Neutrophil (primary cell): Measurements from ENCODE around the gene RAB1A.
"Not testable (repeated sequence)": the region's sequence is repeated elsewhere in the genome, so short reads cannot be mapped to it uniquely, and the experiment has no call there.

ENCODE experiments used
- H3K27ac ChIP-seq: fragments of 200-600 bp; sonication (generic); 2 replicates; pipeline ENCODE4 v1.5.1; 2016; ENCODE audit warnings: mild to moderate bottlenecking, moderate library complexity
- H3K27me3 ChIP-seq: fragments of 200-600 bp; sonication (generic); 2 replicates; pipeline ENCODE4 v1.6.0; 2016; ENCODE audit warnings: mild to moderate bottlenecking
- H3K36me3 ChIP-seq: fragments of 200-600 bp; sonication (generic); 2 replicates; pipeline ENCODE4 v1.5.1; 2017
- H3K4me1 ChIP-seq, 2 experiments: fragments of 200-600 bp in 1 of 2; sonication (generic) in 1 of 2; 1 replicate in 1 of 2; 2 replicates in 1 of 2; pipeline versions ENCODE4 v1.5.1 to v1.6.1; 2013 to 2016; ENCODE audit warnings: low read depth in 1 of 2, low read length in 1 of 2, mild to moderate bottlenecking in 1 of 2, moderate library complexity in 1 of 2; ENCODE audit not compliant: control insufficient read depth in 1 of 2, insufficient read depth in 1 of 2
- H3K4me3 ChIP-seq, 2 experiments: fragments of 200-600 bp in 1 of 2; sonication (generic) in 1 of 2; 1 replicate in 1 of 2; 2 replicates in 1 of 2; pipeline ENCODE4 v1.5.1; 2013 to 2016; ENCODE audit warnings: low read depth in 1 of 2, low read length in 1 of 2, mild to moderate bottlenecking in 1 of 2, moderate library complexity in 1 of 2
- H3K9me3 ChIP-seq: fragments of 200-600 bp; sonication (generic); 2 replicates; pipeline ENCODE4 v1.5.1; 2016
- CTCF ChIP-seq: fragments of 200-600 bp; sonication (generic); IDR thresholded peaks from 2 replicates; pipeline ENCODE4 v1.5.1; 2016; ENCODE audit warnings: antibody characterized with exemption

Gene RAB1A

GRCh38 chr2:65158557-65158956 lies 28.7 kb upstream of the RAB1A start:
- H3K36me3 ChIP-seq, result no peaks in the 10 kb centered on the region
- H3K27ac ChIP-seq, result no peak overlapping the region

GRCh38 chr2:65157856-65158255 lies 27.9 kb upstream of the RAB1A start:
- not testable (repeated sequence) for H3K27me3 ChIP-seq, H3K36me3 ChIP-seq, H3K27ac ChIP-seq, H3K9me3 ChIP-seq, H3K4me3 ChIP-seq
- peaks cover 8 to 10% of the 10 kb centered on the region in 2 experiments for H3K4me1 ChIP-seq

More at GRCh38 chr2:65158557-65158956, 28.7 kb upstream of the RAB1A start:
- no peak overlapping the region for H3K4me3 ChIP-seq
- TF ChIP-seq CTCF, result no peak
- H3K27me3 ChIP-seq, result no peaks in the 10 kb centered on the region
- no peaks in the 10 kb centered on the region for H3K9me3 ChIP-seq
- peaks cover 8 to 10% of the 10 kb centered on the region in 2 experiments for H3K4me1 ChIP-seq

- Histone ChIP-seq H3K9me3 (no peaks in the 10 kb centered on the region), H3K4me3 (no peak overlapping the region), H3K27me3 (no peaks in the 10 kb centered on the region), H3K27ac (no peak overlapping the region), H3K36me3 (no peaks in the 10 kb centered on the region), H3K4me1 (peaks cover 14 to 17% of the 10 kb centered on the region in 2 experiments)
- TF ChIP-seq CTCF, result no peak
Measured at GRCh38 chr2:65156041-65156440, 26.1 kb upstream of the RAB1A start.

GRCh38 chr2:65153515-65153914 lies 23.6 kb upstream of the RAB1A start:
- Histone ChIP-seq H3K4me3 (no peak overlapping the region), H3K4me1 (peaks cover 6% of the 10 kb centered on the region in 2 experiments), H3K27me3 (no peaks in the 10 kb centered on the region), H3K27ac (no peak overlapping the region), H3K36me3 (no peaks in the 10 kb centered on the region), H3K9me3 (no peaks in the 10 kb centered on the region)
- TF ChIP-seq CTCF, result no peak

GRCh38 chr2:65146078-65146477 lies 16.2 kb upstream of the RAB1A start:
- no peak overlapping the region for H3K4me3 ChIP-seq
- no peaks in the 10 kb centered on the region for H3K36me3 ChIP-seq
- no peak for TF ChIP-seq CTCF
- no peaks in the 10 kb centered on the region for H3K27me3 ChIP-seq
- peaks cover 19 to 28% of the 10 kb centered on the region in 2 experiments for H3K4me1 ChIP-seq
- H3K9me3 ChIP-seq, result no peaks in the 10 kb centered on the region
- no peak overlapping the region for H3K27ac ChIP-seq

- Histone ChIP-seq H3K4me3 (no peak overlapping the region), H3K9me3 (no peaks in the 10 kb centered on the region), H3K27ac (peak overlapping the region; percentile 13), H3K4me1 (peaks cover 19 to 28% of the 10 kb centered on the region in 2 experiments), H3K27me3 (no peaks in the 10 kb centered on the region), H3K36me3 (no peaks in the 10 kb centered on the region)
- TF ChIP-seq CTCF, result no peak
Measured at GRCh38 chr2:65144571-65144970, 14.7 kb upstream of the RAB1A start.
